NCI-H2227 (cell line): Measurements from ENCODE around the gene TCAF1.
A peak's percentile ranks its signal among the peaks of the same experiment; 100 is the strongest.
"Not testable (repeated sequence)": the region's sequence is repeated elsewhere in the genome, so short reads cannot be mapped to it uniquely, and the experiment has no call there.

Source experiments
- DNase-seq: peaks from one replicate; lab custom pipeline; 2025; ENCODE audit not compliant: unreplicated experiment; lab: John Stamatoyannopoulos, UW

The TCAF1 gene

GRCh38 chr7:143873242-143873641, 28.7 kb downstream of the TCAF1 start:
- not testable (repeated sequence) for DNase-seq

DNA sequence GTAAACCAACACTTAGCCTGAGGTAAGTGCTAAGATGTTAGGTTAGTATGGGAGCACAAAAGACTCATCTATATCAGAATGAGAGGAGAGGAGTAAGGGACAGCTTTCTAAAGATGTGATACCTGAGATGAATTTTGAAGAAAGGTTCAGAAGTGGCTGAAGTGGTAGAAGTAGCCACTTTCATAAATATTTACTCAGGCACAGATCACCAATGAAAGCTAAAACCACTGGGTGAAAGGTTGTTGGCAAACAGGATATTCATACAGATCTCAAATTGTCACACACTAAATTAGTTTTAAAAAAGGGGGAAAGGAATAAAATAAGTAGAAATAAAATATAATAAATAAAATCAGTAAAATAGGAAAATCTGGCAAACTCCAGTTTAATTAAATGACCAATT, 30.4 kb downstream of the TCAF1 start:
- not testable (repeated sequence) for DNase-seq

DNA sequence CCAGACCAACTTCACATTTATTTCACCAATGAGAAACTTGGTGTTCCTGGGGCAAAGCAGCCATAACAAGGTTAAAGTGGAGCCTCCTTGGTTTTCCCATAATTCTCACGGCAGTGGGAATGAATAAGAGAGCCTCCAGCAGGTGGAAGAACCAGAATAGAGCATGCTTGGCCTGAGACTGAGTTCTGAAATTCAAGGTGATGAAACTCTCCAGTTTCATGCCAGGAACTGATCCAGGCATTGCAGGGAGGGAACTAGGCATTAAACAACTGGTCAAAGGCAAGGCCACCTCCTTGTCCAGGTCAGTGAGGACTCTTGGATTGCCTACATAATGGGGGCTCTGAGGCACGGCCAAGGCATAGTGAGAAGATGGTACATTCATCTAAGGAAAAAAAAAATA, 44.0 kb downstream of the TCAF1 start:
- not testable (repeated sequence) for DNase-seq

GRCh38 chr7:143855443-143855842, 46.5 kb downstream of the TCAF1 start:
- DNase-seq, result not testable (repeated sequence)

DNA sequence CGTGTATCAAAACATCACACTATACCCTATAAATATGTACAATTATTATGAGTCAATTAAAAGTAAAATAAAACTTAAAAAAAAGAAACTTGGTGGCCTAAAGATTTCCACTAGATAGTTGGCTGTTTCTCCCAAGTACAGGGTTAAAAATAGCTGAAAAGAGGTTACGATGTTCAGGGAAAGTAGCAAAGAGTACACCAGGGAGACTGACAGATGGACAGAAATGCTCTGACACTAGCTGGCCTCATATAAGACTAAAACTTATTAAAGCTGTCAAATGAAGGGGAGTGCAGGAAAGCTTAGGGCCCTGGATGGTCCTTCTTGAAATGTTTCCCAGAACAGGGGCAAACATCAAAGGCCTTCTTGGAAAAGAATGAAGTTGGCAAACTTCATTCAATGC, 51.3 kb downstream of the TCAF1 start:
- DNase-seq, result no peak

- no peak for DNase-seq
Measured at GRCh38 chr7:143849785-143850479, 52.0 kb downstream of the TCAF1 start.

GRCh38 chr7:143848192-143848591, 53.8 kb downstream of the TCAF1 start:
- no peak for DNase-seq

DNA sequence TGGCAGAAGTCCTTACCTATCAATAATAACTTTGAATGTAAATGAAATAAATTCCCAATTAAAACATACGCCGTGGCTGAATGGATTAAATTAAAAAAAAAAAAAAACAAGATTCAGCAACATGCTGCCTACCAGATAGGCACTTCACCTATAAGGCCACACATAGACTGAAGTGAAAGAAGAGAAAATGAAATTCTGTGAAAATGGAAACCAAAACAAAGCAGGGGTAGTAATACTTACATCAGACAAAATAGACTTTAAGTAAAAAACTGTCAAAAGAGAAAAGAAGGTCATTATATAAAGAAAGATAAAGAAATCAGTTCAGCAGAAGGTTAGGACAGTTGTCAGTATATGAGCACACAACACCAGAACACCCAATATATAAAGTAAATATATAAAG, 55.3 kb downstream of the TCAF1 start:
- no peak for DNase-seq

DNA sequence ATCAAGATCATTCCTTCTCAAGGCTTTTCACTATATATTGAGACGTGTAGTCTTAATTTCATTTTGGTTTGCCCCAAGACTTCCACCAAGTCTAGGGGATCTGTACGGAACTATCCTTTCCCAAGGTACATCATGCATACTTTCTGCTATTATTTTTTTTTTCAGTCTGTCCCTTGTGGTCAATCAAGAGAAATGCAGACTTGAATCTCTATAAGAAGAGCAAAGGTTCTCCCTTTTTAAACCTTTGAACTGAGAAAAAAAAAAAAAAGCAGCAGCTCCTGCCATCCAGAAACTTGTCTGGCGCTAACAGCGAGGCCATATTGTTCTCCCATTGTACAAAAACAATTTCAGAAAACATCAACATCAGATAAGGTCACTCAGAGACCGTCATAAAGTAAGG, 60.3 kb downstream of the TCAF1 start:
- not testable (repeated sequence) for DNase-seq

DNA sequence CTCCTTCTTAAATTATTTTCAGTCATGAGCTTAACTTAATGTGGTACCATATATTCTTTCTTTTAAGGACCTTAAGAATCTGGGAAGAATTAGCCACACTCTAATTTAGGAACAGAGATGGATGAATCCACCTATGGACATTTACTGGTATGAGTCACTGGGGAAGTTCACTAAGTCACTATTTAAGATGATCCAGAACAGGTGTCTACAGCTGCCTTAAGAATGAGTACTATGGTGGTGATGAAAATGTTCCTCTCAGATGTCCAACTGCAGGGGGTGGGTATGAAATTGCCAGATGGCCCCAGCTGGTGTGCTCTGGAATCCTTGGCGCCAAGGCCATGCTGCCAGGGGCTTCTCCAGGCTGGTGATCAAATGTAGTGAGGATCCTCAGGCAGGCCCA, 61.9 kb downstream of the TCAF1 start:
- not testable (repeated sequence) for DNase-seq

GRCh38 chr7:143837223-143837622, 64.8 kb downstream of the TCAF1 start:
- not testable (repeated sequence) for DNase-seq

GRCh38 chr7:143836622-143837021, 65.4 kb downstream of the TCAF1 start:
- DNase-seq, result peak; percentile 79

- not testable (repeated sequence) for DNase-seq
Measured at GRCh38 chr7:143836088-143836487, 65.9 kb downstream of the TCAF1 start.

DNA sequence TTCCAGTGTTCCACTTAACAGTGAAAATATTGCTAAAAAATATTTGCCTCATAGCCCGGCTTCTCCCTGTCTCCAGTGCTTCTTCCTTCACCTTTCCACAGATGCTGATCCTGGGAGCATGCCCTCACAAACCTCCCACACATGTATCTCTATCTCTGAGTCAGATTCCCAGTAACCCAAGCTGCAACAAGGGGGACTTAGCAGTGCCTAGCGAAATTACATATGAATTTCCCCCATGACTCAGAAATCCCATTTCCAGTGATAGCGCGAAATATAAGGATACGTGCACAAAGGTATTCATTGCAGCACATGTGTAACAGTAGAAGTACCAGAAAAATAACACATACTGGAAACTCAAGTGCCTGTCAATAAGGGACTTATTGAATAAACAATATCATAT, 75.4 kb downstream of the TCAF1 start:
- not testable (repeated sequence) for DNase-seq

DNA sequence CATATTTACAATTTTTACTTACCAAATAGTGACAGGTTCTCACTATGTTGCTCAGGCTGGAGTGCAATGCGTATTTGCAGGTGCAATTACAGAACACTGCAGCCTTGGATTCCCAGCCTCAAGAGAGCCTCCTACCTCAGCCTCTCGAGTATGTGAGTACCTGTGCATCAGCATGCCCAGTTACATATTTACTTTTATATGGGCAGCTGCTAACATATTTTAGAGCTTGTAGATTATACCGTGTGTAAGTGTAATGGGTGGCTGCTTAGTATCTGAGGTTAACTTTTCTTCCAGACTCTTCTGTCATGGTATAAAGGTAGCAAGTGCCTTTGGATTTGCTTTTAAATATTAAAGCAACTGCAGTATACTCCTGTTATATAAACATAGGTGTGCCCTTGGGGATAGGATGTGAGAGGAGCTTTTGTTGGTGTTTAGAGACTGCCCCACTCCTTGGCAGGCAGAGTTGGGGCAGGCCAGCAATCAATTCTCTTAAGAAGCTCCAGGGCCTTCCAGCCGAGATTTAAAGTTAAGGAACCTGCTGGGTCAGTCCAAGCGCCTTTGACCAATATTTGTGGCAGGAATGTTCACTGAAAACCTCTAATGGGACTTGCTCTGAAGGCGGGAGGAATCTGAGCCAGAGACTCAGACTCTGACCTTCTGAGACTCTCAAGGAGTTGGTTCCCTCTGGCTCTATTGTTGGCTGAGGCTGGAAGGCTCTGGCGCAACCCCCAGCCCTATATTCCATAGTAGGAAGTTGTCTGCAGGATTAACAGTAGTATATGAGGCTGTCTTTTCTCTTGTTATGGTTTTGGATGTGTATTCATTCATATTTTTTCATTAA, 77.5 kb downstream of the TCAF1 start:
- DNase-seq, result not testable (repeated sequence)

DNA sequence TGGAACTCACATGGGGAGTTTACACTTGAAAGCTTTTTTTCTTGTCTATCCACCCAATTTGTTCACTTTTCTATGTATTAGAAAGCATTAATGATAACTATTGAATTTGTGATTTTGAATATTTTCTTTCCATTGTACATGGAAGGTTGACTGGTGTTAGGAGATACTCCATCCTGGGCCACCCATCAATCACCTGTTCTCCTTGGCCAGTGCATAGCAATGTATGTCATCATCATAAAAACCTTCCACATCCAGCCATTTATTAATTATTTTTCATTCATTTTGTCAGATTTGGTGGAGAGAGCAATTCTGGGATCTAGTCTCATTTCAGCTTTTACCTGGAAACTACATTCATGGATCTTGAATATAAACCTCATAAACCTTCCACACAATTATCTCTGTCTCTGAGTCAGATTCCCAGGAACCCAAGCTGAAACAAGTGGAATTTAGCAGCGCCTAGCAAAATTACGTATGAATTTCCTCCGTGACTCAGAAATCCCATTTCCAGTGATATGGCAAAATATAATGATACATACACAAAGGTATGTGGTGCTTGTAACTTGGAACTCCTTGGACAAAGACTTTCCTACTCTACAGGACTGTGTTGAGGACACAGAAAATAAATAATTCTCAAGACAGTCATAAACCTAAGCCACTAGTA, 78.2 kb downstream of the TCAF1 start:
- DNase-seq, result not testable (repeated sequence)

DNA sequence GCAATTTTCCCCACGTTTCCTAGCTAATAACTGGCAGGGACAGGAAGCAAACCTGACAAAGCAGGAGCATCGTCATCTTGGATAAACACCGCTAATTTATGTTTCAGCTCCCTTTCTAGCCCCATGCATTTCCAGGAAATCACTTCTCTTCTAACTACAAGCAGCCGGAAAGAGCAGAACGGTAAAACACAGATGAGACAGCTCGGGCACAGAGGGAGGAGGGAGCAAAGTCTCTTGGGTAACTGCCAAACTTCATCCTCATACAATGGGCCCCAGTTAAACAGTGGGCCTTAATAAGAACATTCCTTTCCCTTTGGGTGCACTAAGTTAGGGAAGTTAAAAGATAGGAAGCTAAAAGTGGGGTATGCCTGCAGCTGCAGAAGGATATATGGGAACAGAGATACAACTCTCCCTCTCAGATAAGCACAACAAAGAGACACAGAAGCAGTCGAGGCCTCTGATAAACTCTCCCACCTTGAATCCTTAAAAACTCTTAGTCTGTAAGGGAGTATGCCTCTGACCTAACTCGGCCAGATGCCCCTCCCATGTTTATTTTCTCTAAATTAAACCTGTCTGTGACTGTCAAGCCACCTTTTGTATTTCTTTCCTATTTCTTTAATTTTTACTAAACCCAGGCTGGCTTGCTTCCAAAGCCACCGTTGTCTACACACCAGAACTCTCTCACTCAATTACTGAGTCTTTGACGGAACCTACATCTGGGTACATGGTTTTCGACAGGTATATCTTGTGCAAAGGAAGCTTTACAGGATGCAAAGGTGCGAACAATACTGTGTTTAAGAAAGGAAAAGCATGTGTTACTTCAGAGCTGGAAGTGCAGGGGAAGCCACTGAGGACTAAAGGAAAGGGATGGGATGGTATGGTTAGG, 80.3 kb downstream of the TCAF1 start:
- not testable (repeated sequence) for DNase-seq

DNA sequence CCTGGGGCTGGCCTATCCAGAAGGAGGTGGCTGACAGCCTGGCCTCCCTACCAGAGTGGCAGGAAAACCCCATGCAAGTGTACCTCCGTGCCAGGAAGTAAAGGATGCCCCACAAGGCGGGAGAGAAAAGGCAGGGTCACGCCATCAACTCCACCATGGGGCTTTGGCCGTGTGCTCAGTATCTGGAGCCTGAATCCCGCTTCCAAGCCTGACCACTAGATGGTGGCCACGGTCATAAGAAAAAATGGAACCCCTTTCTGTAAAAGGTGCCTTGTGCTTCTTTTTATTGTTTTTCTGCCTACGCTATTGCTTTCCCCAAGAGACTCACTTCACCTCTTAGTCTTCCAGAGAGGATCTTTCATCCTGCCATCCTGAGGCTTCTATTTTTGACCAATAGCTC, 84.1 kb downstream of the TCAF1 start:
- DNase-seq, result not testable (repeated sequence)

GRCh38 chr7:143816471-143817133, 85.4 kb downstream of the TCAF1 start:
- not testable (repeated sequence) for DNase-seq

DNA sequence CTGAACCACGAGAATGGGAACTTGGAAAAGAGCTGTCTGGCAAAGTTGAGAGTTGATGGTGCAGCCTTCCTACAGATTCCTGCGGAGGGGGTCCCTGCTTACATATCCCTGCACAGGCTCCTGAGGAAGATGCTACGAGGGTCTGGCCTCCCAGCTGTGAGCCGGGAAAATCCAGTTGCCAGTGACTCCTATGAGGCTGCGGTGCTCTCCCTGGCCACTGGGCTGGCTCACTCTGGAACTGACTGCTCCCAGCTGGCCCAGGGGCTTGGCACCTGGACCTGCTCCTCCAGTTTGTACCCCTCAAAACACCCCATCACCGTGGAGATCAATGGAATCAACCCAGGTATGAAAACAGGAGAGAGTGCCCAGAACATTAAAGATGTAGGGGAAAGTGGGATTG, 91.3 kb downstream of the TCAF1 start:
- not testable (repeated sequence) for DNase-seq
